ENCODE data around the gene RFPL2. TPM values are rescaled to one million over a fixed set of nuclear protein-coding genes. Genes with fewer than 3 reads are reported as not detected.
"Not testable (repeated sequence)": the region's sequence is repeated elsewhere in the genome, so short reads cannot be mapped to it uniquely, and the experiment has no call there.

The RFPL2 gene
- total RNA-seq, 1 donor from 2014 or later, result 11.8 TPM

DNA sequence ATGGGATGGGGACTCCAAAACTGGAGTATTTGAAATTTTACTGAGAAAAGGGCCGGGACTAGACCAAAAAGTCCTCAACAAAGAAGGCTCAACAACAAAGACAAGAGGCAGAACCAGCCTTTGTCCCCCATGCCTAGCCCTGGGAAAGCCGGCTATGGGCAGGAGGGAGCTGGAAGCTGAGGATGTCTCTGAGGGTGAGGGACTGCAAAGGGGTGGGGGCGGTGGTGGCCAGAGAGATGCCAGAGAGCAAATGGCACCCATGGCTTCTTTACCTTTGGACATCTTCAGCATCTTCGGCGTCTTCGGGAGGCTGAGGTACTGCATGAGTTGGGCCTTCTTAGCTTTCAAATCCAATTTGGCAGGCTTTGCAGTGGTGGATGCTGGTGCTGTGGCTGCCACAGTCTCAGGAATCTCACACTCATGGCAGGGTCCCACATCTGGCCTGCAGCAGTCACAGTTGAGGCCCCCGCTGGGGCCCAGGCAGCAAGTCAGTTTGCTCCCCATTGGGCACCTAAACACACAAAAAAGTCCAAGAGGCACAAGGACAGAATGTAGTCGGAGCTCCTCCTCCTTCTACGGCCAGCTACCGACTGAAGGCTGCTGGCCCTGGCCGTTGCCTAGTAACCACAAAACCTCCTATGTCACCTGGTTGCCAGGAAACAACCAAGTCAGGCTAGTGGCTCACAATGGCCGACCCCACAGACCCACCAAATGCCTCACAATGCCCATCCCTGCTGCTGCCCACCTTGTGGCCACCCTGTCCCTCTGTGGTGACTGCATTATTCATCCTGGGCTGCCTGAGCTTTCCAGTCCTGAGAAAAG is 46.0 kb downstream of the RFPL2 start, which contains the start of gene C22orf42:
Gene C22orf42 (minus strand): TSS at position 592 of the 822 bp plus-strand sequence. CDS start 88 bp downstream, at position 504.
- H3K36me3 Mint-ChIP-seq (ENCODE audit: low read depth, unreplicated experiment), result no peaks in the 10 kb centered on the region
- H3K27ac Mint-ChIP-seq (ENCODE audit: unreplicated experiment), result no peak within 1 kb of the TSS
- DNase-seq (ENCODE audit: low spot score), result no peak
- no peak within 1 kb of the TSS for H3K4me3 Mint-ChIP-seq (ENCODE audit: unreplicated experiment)
- no peaks in the 10 kb centered on the region for H3K9me3 Mint-ChIP-seq (ENCODE audit: unreplicated experiment)
- H3K27me3 Mint-ChIP-seq (ENCODE audit: unreplicated experiment), result peaks cover 1% of the 10 kb centered on the region
- TF ChIP-seq CTCF (IDR thresholded peaks at IDR 0.05; ENCODE audit: unreplicated experiment), result no peak
- H3K4me1 Mint-ChIP-seq (ENCODE audit: unreplicated experiment), result peaks cover 2% of the 10 kb centered on the region

GRCh38 chr22:32157632-32158031 is 47.2 kb downstream of the RFPL2 start:
- not testable (repeated sequence) for H3K27me3 Mint-ChIP-seq (ENCODE audit: unreplicated experiment); H3K4me3 Mint-ChIP-seq (ENCODE audit: unreplicated experiment); H3K36me3 Mint-ChIP-seq (ENCODE audit: low read depth, unreplicated experiment)

GRCh38 chr22:32154727-32155126 is 50.1 kb downstream of the RFPL2 start:
- not testable (repeated sequence) for H3K27ac Mint-ChIP-seq (ENCODE audit: unreplicated experiment); H3K36me3 Mint-ChIP-seq (ENCODE audit: low read depth, unreplicated experiment); DNase-seq (ENCODE audit: low spot score); H3K9me3 Mint-ChIP-seq (ENCODE audit: unreplicated experiment); H3K4me3 Mint-ChIP-seq (ENCODE audit: unreplicated experiment); H3K27me3 Mint-ChIP-seq (ENCODE audit: unreplicated experiment)
- H3K4me1 Mint-ChIP-seq (ENCODE audit: unreplicated experiment), result peaks cover 18% of the 10 kb centered on the region

More at GRCh38 chr22:32157632-32158031, 47.2 kb downstream of the RFPL2 start:
- not testable (repeated sequence) for DNase-seq (ENCODE audit: low spot score); H3K4me1 Mint-ChIP-seq (ENCODE audit: unreplicated experiment); H3K27ac Mint-ChIP-seq (ENCODE audit: unreplicated experiment); H3K9me3 Mint-ChIP-seq (ENCODE audit: unreplicated experiment)

- not testable (repeated sequence) for H3K27ac Mint-ChIP-seq (ENCODE audit: unreplicated experiment); H3K9me3 Mint-ChIP-seq (ENCODE audit: unreplicated experiment); H3K27me3 Mint-ChIP-seq (ENCODE audit: unreplicated experiment); H3K36me3 Mint-ChIP-seq (ENCODE audit: low read depth, unreplicated experiment); DNase-seq (ENCODE audit: low spot score); H3K4me3 Mint-ChIP-seq (ENCODE audit: unreplicated experiment)
- H3K4me1 Mint-ChIP-seq (ENCODE audit: unreplicated experiment), result peaks cover 18% of the 10 kb centered on the region
These were observed 53.2 kb downstream of the RFPL2 start for GRCh38 chr22:32151641-32152040.

GRCh38 chr22:32150647-32151046 is 54.2 kb downstream of the RFPL2 start:
- not testable (repeated sequence) for DNase-seq (ENCODE audit: low spot score); H3K36me3 Mint-ChIP-seq (ENCODE audit: low read depth, unreplicated experiment); H3K27me3 Mint-ChIP-seq (ENCODE audit: unreplicated experiment); H3K4me3 Mint-ChIP-seq (ENCODE audit: unreplicated experiment); H3K9me3 Mint-ChIP-seq (ENCODE audit: unreplicated experiment); H3K27ac Mint-ChIP-seq (ENCODE audit: unreplicated experiment)
- H3K4me1 Mint-ChIP-seq (ENCODE audit: unreplicated experiment), result peaks cover 18% of the 10 kb centered on the region

- H3K27me3 Mint-ChIP-seq (ENCODE audit: unreplicated experiment); DNase-seq (ENCODE audit: low spot score); H3K9me3 Mint-ChIP-seq (ENCODE audit: unreplicated experiment); H3K27ac Mint-ChIP-seq (ENCODE audit: unreplicated experiment); H3K36me3 Mint-ChIP-seq (ENCODE audit: low read depth, unreplicated experiment); H3K4me3 Mint-ChIP-seq (ENCODE audit: unreplicated experiment): not testable (repeated sequence)
- peaks cover 28% of the 10 kb centered on the region for H3K4me1 Mint-ChIP-seq (ENCODE audit: unreplicated experiment)
These were observed 56.5 kb downstream of the RFPL2 start for GRCh38 chr22:32148372-32148771.

GRCh38 chr22:32147128-32147527 is 57.7 kb downstream of the RFPL2 start:
- not testable (repeated sequence) for H3K27me3 Mint-ChIP-seq (ENCODE audit: unreplicated experiment); H3K27ac Mint-ChIP-seq (ENCODE audit: unreplicated experiment); H3K4me3 Mint-ChIP-seq (ENCODE audit: unreplicated experiment); DNase-seq (ENCODE audit: low spot score); H3K36me3 Mint-ChIP-seq (ENCODE audit: low read depth, unreplicated experiment); H3K9me3 Mint-ChIP-seq (ENCODE audit: unreplicated experiment)
- H3K4me1 Mint-ChIP-seq (ENCODE audit: unreplicated experiment), result peaks cover 32% of the 10 kb centered on the region

All from endothelial cell (in vitro differentiated cells).